HL-60 (cell line): ENCODE measurements around the gene PILRB.

Experiments used
- DNase-seq, 2 experiments: peaks; one replicate each; pipeline ENCODE4 v3.0.0-alpha.2; 2010 to 2020; ENCODE audit warnings: low read depth in 1 of 2, low spot score in 1 of 2
- H3K27ac ChIP-seq: fragments of 250-450 bp; sonication (Bioruptor Pico); replicated peaks from 2 replicates; pipeline ENCODE4 v1.5.1; 2020; ENCODE audit warnings: mild to moderate bottlenecking, moderate library complexity
- H3K27me3 ChIP-seq: fragments of 250-450 bp; sonication (Bioruptor Pico); 2 replicates; pipeline ENCODE4 v1.5.1; 2021; ENCODE audit warnings: mild to moderate bottlenecking, moderate library complexity; ENCODE audit not compliant: insufficient read depth, poor library complexity, severe bottlenecking
- H3K4me3 ChIP-seq: replicated peaks from 2 replicates; pipeline ENCODE4 v1.5.1; 2011; ENCODE audit warnings: mild to moderate bottlenecking, control low read depth, low read length; ENCODE audit not compliant: insufficient read depth
- GABPA ChIP-seq: IDR thresholded peaks from 2 replicates; pipeline ENCODE4 v1.6.1; 2012; ENCODE audit warnings: low read depth
- POLR2AphosphoS5 ChIP-seq: IDR thresholded peaks from 2 replicates; pipeline ENCODE4 v1.6.1; 2012; ENCODE audit warnings: low read depth
- REST ChIP-seq: IDR thresholded peaks from 2 replicates; pipeline ENCODE4 v1.6.1; 2012; ENCODE audit warnings: low read depth; ENCODE audit not compliant: insufficient replicate concordance
- SPI1 ChIP-seq: IDR thresholded peaks from 2 replicates; pipeline ENCODE4 v1.6.1; 2012; ENCODE audit warnings: low read depth, mild to moderate bottlenecking, borderline replicate concordance
- TF ChIP-seq, protein P1 (sequence below): IDR thresholded peaks from one replicate; pipeline ENCODE4 v1.5.1; 2011; ENCODE audit warnings: low read length, control low read depth, inconsistent platforms; ENCODE audit not compliant: insufficient read depth

The PILRB gene

GRCh38 chr7:100394077-100394476, 36.2 kb downstream of the PILRB start:
- H3K27me3 ChIP-seq = no peaks in the 10 kb centered on the region
- TF ChIP-seq, protein P1, sequence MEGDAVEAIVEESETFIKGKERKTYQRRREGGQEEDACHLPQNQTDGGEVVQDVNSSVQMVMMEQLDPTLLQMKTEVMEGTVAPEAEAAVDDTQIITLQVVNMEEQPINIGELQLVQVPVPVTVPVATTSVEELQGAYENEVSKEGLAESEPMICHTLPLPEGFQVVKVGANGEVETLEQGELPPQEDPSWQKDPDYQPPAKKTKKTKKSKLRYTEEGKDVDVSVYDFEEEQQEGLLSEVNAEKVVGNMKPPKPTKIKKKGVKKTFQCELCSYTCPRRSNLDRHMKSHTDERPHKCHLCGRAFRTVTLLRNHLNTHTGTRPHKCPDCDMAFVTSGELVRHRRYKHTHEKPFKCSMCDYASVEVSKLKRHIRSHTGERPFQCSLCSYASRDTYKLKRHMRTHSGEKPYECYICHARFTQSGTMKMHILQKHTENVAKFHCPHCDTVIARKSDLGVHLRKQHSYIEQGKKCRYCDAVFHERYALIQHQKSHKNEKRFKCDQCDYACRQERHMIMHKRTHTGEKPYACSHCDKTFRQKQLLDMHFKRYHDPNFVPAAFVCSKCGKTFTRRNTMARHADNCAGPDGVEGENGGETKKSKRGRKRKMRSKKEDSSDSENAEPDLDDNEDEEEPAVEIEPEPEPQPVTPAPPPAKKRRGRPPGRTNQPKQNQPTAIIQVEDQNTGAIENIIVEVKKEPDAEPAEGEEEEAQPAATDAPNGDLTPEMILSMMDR = no peak
- DNase-seq = no peak
- H3K27ac ChIP-seq = no peak overlapping the region
- no peak overlapping the region for H3K4me3 ChIP-seq

DNA sequence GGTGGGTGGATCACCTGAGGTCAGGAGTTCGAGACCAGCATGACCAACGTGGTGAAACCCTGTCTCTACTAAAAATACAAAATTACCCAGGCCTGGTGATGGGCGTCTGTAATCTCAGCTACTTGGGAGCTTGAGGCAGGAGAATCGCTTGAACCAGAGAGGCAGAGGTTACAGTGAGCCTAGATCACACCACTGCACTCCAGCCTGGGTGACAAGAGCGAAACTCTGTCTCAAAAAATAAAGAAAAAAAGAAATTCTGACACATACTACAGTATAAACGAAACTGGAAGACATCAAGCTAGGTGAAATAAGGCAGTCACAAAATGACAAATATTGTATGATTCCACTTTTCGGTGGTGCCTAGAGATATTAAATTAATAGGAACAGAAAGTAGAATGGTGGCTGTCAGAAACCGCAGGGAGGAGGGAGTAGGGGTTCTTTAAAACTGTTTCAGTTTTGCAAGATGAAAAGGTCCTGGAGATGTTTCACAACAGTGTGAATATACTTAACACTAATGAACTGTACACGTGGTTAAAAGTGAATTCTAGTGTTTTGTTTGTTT, 38.6 kb downstream of the PILRB start:
- Histone ChIP-seq H3K27ac (peak overlapping the region; percentile 69), H3K4me3 (no peak overlapping the region), H3K27me3 (no peaks in the 10 kb centered on the region)
- TF ChIP-seq SPI1 = peak; percentile 21; the same call in 1 of the 2 replicates
- no peak for TF ChIP-seq REST
- peak; percentile 57 to 78 for DNase-seq

DNA sequence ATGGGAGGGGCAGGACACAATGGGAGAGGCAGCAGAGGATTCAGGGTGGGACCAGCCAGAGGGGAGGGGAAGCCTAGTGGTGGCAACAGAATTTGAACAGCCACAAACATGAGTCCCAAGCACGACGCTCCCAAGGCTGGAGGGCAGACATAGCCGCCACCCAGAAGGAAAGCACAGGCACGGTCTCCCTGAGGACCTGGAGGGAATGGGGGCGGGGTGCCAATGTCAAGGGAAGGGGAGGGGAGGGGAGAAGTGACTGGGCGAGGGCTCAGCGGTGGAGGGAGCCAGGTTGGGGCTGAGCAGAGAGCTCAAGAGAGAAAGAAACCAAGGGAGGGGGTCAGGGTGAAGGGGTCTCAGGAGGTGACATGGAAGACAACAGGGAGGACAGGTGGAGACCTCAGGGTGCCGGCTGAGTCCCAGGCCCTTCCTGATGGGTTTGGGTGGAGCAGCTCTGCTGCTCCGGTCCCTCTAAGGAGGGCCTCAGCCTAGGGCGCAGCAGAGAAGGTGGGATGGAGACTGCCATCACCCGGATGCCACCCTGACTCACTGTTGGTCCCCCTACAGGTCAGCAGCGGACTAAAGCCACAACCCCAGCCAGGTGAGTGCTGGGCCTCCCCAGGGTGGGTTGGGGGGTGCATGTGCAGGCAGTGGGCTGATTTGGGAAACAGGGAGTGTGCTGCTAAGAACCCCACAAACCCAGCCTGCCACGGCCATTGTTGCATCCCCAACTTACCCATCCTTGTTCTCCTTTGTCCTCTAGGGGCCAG, 39.6 kb downstream of the PILRB start:
- peak in 1 of 2 experiments; percentile 24 for DNase-seq
- no peak overlapping the region for H3K4me3 ChIP-seq
- TF ChIP-seq GABPA = no peak
- TF ChIP-seq, protein P1 = no peak
- TF ChIP-seq REST = no peak
- no peak for TF ChIP-seq SPI1
- no peak for TF ChIP-seq POLR2AphosphoS5
- H3K27ac ChIP-seq = peak overlapping the region; percentile 69
- no peaks in the 10 kb centered on the region for H3K27me3 ChIP-seq

- H3K27me3 ChIP-seq = no peaks in the 10 kb centered on the region
- no peak overlapping the region for H3K4me3 ChIP-seq
- TF ChIP-seq GABPA (no peak), REST (no peak), POLR2AphosphoS5 (no peak), SPI1 (no peak)
- TF ChIP-seq, protein P1 = no peak
- no peak overlapping the region for H3K27ac ChIP-seq
- no peak for DNase-seq
Measured at GRCh38 chr7:100398239-100398638, 40.3 kb downstream of the PILRB start.
